Measurements from ENCODE around the gene HILPDA.

HILPDA gene, protein sequence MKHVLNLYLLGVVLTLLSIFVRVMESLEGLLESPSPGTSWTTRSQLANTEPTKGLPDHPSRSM

GRCh38 chr7:128455543-128456254 is at the start of gene HILPDA:
Gene HILPDA (plus strand): TSS chr7:128455878. CDS start chr7:128457269, 1,391 bp downstream.
- DNase-seq (ENCODE audit: low read depth, low spot score), result peak; percentile 85

- DNase-seq (ENCODE audit: low read depth, low spot score), result no peak
Measured at GRCh38 chr7:128406314-128407232, 49.1 kb upstream of the HILPDA start.

DNA sequence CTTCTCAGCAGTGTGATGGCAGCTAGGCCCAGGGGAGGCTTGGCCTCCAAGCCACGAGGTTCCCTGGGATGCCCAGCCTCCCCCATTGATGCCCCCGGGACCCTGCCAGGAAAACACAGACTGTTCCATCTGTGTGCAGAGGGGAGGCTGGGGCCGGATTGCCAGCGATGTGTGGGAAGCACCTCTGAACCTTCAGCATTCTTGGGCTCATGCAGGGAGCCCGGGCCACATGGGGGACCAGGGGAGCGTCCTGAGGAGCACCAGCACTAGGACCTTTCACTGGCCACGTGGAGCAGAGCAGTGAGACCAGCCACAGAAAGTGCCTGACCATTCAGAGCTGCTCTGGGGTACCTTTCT is 48.5 kb upstream of the HILPDA start:
- no peak for DNase-seq (ENCODE audit: low read depth, low spot score)

DNA sequence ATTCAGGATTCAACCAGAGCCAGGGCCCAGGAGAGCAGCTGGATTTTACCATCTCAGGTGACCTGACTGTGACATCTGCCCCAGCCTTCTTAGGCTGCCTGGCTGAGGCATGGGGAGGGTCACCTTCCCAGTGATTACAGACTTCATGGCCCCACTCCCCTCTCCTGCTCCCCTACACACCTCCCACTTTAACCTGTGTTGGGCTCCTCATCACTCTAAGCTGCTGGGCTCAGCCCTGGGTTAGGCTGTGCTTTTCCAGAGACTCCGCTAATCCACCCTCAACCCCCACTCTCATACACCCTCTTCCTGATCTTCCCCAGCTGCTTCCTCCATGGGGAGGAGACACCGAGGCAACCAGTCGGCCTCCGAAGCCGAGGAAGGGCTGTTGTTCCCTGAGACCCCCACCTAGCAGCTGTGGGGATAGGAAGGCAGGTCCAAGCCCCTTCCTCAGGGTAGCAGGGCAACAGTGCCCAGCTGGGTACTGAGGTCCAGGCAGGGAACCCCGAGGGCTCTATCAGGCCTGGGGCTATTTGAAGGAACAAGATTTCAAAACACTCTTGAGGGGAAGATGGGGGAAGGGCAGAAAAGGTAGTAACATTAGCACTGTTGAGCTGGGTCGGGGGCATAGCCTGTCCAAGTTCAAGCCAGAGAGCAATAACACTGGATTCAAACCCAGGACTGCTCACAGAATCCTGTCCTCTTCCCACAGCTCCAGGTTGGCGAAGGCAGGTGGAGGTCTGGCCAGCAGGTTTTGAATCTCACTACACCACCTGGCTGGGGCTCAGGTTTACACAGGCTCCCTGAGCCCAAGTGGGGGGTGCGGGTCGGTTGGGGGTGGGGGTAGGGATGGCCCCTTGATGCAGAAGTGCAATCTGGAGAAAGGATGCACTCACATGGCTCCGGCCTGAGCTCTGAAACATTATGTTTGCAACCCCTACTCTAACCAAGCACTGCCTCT is 47.6 kb upstream of the HILPDA start:
- no peak for DNase-seq (ENCODE audit: low read depth, low spot score)

DNA sequence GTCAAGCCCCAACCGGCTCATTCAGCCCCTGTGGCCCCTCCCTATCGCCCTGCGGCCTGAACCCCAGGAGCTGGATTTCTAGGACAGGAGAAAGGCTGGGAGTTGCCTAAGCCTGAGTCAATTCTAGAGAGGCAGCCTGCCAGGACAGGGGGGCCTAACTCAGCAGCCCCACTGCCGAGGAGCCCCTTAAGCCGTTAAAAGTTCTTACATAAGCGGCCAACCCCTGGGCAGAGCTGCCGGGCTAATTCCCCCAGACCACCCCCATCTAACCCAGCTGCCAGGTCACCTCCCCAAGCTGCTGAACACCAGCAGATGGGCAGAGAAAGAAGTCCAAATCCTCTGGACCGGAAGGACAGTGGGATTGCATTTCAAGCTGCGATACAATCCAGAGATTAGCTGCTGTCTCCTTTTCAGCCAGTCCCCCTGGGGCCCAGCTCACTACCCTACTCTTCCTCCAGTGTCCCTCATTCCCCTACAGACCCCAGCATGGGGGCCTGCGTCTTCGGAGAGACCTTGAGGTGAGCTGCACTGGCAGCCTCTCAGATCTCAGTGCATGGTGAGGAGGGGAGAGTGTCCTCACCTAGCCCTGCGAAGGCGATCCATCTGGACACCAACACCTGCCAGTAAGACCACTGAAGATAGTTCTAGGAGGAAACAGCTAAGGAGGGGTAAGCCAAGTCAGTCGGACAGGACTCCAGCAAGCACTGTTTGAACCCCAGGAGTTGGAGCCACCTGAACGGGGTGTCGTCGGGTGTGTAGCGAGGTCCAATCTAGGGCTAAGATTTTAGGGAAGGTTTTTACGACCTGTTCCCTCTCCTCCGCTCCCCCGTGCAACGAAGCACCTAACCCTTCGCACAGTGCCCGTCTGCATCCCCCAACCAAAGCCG is 46.7 kb upstream of the HILPDA start:
- DNase-seq (ENCODE audit: low read depth, low spot score), result no peak

DNA sequence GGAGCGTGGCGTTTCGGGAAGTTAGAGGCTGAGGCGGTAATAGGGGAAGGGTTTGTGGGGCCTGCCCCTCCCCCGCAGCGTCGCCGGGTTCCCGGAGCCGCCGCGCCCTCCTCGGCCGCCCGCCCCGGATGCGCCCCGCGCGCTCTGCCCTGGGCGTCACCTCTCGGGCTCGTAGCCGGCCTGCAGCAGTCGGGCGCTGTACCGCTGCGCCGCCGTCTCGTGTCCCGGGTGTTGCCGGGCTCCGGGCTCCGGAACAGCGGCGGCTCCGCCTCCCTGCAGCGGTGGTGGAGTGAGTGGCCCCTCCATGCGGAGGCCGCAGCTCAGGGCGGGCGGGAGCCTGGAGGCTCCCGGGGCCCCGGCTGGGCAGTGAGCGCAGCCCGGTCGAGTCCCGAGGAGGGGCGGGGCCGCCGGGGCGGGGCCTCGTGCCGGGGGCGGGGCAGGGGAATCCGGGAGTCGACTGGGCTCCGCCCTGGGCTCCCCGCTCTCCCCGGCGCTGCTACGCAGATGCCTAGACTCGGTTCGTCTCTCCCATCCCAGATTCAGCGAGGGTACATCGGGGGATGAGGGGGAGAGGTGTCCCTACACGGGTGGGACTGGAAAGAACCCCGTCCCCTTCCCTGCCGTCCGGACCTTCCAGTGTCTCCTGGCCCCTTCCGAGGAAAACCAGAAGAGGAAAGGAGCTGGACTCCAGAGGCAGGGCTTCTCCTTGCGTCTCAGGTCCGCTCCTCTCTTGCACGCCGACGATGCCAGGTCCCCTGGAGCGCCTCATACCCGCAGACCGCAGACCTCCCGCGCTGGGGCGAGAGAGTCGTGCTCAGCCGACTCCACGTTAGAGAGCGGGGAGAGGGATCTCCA is 45.9 kb upstream of the HILPDA start, which contains the start of gene IMPDH1:
TSS of gene IMPDH1 (minus strand) at position 387 of the 855 bp plus-strand sequence. CDS start at position 306, 81 bp downstream.
- DNase-seq (ENCODE audit: low read depth, low spot score), result peak; percentile 74

GRCh38 chr7:128410451-128410753 is 45.3 kb upstream of the HILPDA start:
- no peak for DNase-seq (ENCODE audit: low read depth, low spot score)

DNA sequence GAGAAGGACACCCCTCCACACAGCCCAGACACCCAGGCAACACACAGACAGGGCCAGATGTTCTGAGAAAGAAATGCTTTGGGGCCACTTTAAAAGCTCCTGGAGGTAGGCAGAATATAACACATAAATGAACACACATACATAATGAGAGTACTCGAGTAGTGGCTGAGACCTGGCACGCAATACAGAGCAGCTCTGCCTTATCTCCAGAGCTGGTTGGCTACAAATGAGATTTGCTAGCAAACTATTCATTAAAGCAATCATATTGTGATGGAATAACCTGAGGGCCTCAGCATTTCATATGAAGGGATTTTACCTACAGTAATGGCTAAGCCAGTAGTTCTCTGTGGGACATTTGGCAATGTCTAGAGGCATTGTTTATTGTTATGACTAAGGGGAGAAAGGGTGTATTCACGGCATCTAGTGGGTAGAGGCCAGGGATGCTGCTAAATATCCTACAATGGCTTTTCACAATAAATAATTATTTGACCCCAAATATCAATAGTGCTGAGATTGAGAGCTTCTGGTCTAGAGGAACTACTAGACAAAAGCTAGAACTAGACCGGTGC is 40.4 kb upstream of the HILPDA start:
- DNase-seq (ENCODE audit: low read depth, low spot score), result no peak

DNA sequence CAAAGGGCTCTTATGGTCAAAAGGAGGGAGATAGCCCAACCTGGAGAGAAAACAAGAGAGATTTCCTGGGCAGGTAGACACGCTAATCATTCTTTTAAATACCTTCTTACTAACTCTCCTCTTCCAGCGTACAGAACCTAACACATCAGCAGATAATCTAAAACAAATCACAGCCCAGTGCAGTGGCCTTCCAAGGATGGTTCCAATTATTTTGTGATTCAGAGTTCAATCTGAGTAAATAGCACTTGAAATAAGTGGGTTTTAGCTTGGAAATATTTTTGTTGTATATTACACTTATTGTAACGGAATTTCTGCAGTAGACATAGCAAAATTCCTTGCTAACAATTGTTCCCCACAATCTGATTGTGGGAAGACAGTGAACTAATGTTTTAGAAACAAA is 38.6 kb upstream of the HILPDA start:
- no peak for DNase-seq (ENCODE audit: low read depth, low spot score)

DNA sequence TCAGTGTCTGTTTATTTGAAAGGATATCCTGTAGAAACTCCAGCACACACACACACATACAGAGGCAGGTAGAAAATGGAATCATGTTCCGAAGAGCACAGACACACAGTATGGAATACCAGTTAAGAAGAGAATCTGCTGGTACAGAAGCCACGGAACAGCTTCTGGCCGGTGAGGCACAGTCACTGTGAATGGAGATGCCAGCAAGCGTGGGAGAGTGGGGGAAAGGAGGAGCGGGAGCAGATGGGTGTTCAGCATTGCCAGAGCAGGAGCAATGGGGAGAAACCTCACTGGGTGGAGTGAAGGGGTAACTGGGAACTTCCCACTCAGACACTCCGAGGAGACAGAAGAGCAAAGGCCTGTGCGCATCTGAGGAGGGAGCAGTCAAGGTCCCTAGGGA is 36.4 kb upstream of the HILPDA start:
- no peak for DNase-seq (ENCODE audit: low read depth, low spot score)

GRCh38 chr7:128420773-128421172 is 34.9 kb upstream of the HILPDA start:
- DNase-seq (ENCODE audit: low read depth, low spot score), result no peak

GRCh38 chr7:128421384-128421783 is 34.3 kb upstream of the HILPDA start:
- DNase-seq (ENCODE audit: low read depth, low spot score), result no peak

DNA sequence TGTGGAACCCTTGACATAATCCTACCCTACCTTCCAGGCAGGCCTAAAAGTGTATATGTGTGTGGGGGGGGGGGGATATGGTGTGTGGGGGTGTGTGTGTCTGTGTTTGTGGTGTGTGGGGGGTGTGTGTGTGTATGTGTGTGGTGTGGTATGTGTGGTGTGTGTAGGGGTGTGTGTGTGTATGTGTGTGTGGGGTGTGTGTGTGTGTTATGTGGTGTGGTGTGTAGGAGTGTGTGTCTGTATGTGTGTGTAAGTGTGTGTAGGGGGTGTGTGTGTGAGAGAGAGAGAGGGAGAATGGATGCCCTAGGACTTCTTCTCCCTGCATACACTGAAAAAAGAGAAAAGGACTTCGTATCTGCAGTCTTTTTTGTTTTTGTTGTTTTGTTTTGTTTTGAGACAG is 33.6 kb upstream of the HILPDA start:
- DNase-seq (ENCODE audit: low read depth, low spot score), result no peak

DNA sequence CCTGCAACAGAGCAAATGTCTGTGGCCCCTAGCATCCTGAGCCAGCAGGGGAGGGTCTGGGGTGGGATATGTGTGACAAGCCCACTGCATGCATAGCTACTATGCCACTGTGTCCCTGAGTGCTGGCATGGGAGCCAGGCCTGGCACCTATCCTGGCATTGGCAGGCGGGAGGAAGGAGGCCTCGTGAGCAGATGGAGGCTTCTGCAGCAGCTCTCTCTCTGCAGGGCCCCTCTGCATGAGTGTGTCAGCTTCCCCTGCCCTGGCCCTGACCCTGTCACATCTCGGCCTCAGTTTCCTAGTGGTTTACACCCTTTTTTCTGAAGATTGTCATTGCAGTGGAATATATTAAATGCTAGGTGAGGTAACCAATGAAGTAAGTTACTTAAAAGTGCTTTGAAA is 32.8 kb upstream of the HILPDA start:
- DNase-seq (ENCODE audit: low read depth, low spot score), result no peak

- DNase-seq (ENCODE audit: low read depth, low spot score), result no peak
Measured at GRCh38 chr7:128424686-128425275, 30.9 kb upstream of the HILPDA start.

GRCh38 chr7:128425850-128426249 is 29.8 kb upstream of the HILPDA start:
- peak; percentile 33 for DNase-seq (ENCODE audit: low read depth, low spot score)

GRCh38 chr7:128427289-128427891 is 28.3 kb upstream of the HILPDA start:
- no peak for DNase-seq (ENCODE audit: low read depth, low spot score)

GRCh38 chr7:128430207-128430606 is 25.5 kb upstream of the HILPDA start:
- DNase-seq (ENCODE audit: low read depth, low spot score), result no peak

GRCh38 chr7:128431221-128431620 is 24.5 kb upstream of the HILPDA start:
- DNase-seq (ENCODE audit: low read depth, low spot score), result no peak

Data from activated naive CD8-positive, alpha-beta T cell treated with anti-CD3 and anti-CD28 coated beads, Interleukin-2, amount 50 U/mL, for 16 hours (primary cell).